ENCODE data around the gene NCKAP5. TPM values are rescaled to one million over a fixed set of nuclear protein-coding genes. Genes with fewer than 3 reads are reported as not detected.

The NCKAP5 gene
- total RNA-seq, 1 donor from 2014 or later, result 0.46 TPM

DNA sequence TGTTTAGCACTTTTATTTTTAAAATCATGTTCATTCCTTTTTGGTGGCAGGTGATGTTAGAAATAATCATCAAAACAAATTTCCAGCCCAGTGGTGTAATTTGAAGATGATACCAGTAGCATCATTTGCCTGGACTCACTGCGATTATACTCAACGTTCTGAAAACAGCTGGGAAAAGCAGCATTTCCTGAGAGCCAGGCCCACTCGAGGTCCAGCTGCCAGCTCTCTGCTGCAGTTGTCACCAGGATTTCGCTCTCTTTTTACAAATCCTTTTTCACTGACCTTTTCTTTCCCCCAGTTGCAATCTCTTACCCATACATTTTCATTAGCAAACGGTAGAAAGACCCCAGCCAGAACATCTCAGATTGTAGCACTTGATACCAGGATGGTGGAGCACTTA lies 787.6 kb downstream of the NCKAP5 start:
- peaks cover under 1% of the 10 kb centered on the region for H3K9me3 Mint-ChIP-seq (ENCODE audit: unreplicated experiment)
- TF ChIP-seq, protein P1, sequence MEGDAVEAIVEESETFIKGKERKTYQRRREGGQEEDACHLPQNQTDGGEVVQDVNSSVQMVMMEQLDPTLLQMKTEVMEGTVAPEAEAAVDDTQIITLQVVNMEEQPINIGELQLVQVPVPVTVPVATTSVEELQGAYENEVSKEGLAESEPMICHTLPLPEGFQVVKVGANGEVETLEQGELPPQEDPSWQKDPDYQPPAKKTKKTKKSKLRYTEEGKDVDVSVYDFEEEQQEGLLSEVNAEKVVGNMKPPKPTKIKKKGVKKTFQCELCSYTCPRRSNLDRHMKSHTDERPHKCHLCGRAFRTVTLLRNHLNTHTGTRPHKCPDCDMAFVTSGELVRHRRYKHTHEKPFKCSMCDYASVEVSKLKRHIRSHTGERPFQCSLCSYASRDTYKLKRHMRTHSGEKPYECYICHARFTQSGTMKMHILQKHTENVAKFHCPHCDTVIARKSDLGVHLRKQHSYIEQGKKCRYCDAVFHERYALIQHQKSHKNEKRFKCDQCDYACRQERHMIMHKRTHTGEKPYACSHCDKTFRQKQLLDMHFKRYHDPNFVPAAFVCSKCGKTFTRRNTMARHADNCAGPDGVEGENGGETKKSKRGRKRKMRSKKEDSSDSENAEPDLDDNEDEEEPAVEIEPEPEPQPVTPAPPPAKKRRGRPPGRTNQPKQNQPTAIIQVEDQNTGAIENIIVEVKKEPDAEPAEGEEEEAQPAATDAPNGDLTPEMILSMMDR (IDR thresholded peaks at IDR 0.05), result no peak
- no peaks in the 10 kb centered on the region for H3K27me3 Mint-ChIP-seq (ENCODE audit: unreplicated experiment)
- no peak overlapping the region for H3K4me3 Mint-ChIP-seq (ENCODE audit: unreplicated experiment)
- no peak overlapping the region for H3K27ac Mint-ChIP-seq (ENCODE audit: unreplicated experiment)
- H3K36me3 Mint-ChIP-seq (ENCODE audit: unreplicated experiment), result no peaks in the 10 kb centered on the region
- H3K4me1 Mint-ChIP-seq (ENCODE audit: unreplicated experiment), result no peaks in the 10 kb centered on the region
- DNase-seq (ENCODE audit: extremely low spot score, unreplicated experiment), result no peak

DNA sequence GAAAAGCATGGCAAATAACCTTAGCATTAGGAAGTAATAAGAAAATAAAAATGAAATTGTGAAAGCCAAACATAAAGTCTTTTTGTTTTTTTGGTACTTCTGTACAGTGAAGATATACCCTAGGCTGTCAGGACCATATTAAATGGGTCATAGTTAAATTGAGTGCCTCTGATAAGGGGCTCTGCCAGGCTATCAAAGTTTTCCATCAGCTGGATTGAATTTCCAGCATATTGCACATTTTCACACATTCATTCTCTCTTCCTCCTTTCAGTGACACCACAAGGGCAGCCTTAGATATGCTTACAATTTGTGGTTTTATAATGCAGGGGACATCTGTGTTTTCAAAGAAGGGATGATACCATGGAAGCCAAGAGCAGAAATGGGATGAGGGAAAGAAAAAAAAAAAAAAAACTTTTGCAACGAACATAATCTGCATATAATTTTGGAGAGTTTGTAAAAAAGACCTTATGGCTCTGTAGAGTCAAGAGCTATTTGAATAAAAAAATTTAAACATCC lies 789.0 kb downstream of the NCKAP5 start:
- DNase-seq (ENCODE audit: extremely low spot score, unreplicated experiment), result no peak
- no peak overlapping the region for H3K4me3 Mint-ChIP-seq (ENCODE audit: unreplicated experiment)
- TF ChIP-seq, protein P1 (IDR thresholded peaks at IDR 0.05), result no peak
- H3K4me1 Mint-ChIP-seq (ENCODE audit: unreplicated experiment), result no peaks in the 10 kb centered on the region
- no peak overlapping the region for H3K27ac Mint-ChIP-seq (ENCODE audit: unreplicated experiment)
- H3K36me3 Mint-ChIP-seq (ENCODE audit: unreplicated experiment), result no peaks in the 10 kb centered on the region
- no peaks in the 10 kb centered on the region for H3K9me3 Mint-ChIP-seq (ENCODE audit: unreplicated experiment)
- H3K27me3 Mint-ChIP-seq (ENCODE audit: unreplicated experiment), result no peaks in the 10 kb centered on the region

DNA sequence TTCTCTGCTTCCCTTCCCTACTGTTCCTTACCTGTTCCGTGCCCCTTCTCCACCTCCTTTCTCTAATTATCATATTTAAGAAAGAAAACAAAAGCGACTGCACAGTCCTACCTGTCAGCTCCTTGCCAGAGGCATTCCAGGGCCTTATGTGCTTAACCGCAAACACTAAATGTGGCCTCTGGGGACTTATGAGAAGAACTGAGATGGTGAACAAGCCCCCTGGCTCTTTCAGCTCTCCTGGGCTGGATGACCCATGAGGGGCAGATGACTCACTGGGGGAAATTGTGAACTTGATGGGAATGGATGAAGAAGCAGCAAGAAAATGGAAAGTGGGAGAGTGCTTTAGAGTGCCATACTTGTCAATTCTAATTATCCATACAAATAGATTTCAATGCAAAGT lies 792.0 kb downstream of the NCKAP5 start:
- no peaks in the 10 kb centered on the region for H3K27me3 Mint-ChIP-seq (ENCODE audit: unreplicated experiment)
- H3K4me3 Mint-ChIP-seq (ENCODE audit: unreplicated experiment), result no peak overlapping the region
- H3K9me3 Mint-ChIP-seq (ENCODE audit: unreplicated experiment), result no peaks in the 10 kb centered on the region
- no peak overlapping the region for H3K27ac Mint-ChIP-seq (ENCODE audit: unreplicated experiment)
- no peak for DNase-seq (ENCODE audit: extremely low spot score, unreplicated experiment)
- no peaks in the 10 kb centered on the region for H3K36me3 Mint-ChIP-seq (ENCODE audit: unreplicated experiment)
- TF ChIP-seq, protein P1 (IDR thresholded peaks at IDR 0.05), result no peak
- H3K4me1 Mint-ChIP-seq (ENCODE audit: unreplicated experiment), result no peaks in the 10 kb centered on the region

DNA sequence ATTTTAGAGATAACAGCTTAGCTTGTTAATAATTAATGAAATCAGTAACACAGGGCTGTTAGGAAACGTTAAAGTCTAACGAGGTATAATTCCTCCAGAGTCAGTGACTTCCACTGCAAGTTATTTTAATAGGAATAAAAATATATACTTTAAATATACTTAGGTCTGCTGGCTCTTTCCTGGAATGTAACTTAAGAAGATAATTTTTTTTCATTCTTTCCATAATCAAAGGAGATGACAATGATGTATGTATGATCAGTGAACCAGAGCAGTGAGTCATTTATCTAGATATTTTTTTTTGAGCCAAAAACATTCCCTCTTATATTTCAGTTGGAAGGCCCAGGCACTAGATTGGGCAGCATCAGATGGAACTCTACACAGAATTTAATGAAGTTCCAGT lies 794.1 kb downstream of the NCKAP5 start:
- H3K36me3 Mint-ChIP-seq (ENCODE audit: unreplicated experiment), result no peaks in the 10 kb centered on the region
- no peak overlapping the region for H3K4me3 Mint-ChIP-seq (ENCODE audit: unreplicated experiment)
- no peaks in the 10 kb centered on the region for H3K27me3 Mint-ChIP-seq (ENCODE audit: unreplicated experiment)
- TF ChIP-seq, protein P1 (IDR thresholded peaks at IDR 0.05), result no peak
- no peaks in the 10 kb centered on the region for H3K4me1 Mint-ChIP-seq (ENCODE audit: unreplicated experiment)
- H3K9me3 Mint-ChIP-seq (ENCODE audit: unreplicated experiment), result peaks cover 13% of the 10 kb centered on the region
- no peak for DNase-seq (ENCODE audit: extremely low spot score, unreplicated experiment)
- no peak overlapping the region for H3K27ac Mint-ChIP-seq (ENCODE audit: unreplicated experiment)

DNA sequence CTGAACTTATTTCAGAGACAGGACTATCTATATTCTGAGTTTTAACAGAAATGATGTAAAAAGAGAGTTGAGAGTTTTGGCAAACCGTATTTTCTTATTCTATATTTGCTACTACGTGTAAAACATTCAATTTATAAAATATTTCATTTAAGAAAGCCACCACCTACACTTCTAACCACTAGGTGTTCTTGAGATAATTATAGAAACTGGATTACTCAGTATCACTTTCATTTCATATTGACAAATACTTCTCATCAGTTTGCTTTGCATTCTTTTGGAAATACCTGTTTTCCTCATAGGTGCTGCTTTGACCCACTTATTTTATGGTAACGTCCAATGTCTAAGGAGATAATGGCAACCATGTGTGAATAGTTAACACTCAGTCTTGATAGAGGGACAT lies 794.9 kb downstream of the NCKAP5 start:
- H3K36me3 Mint-ChIP-seq (ENCODE audit: unreplicated experiment), result no peaks in the 10 kb centered on the region
- H3K27ac Mint-ChIP-seq (ENCODE audit: unreplicated experiment), result no peak overlapping the region
- no peaks in the 10 kb centered on the region for H3K4me1 Mint-ChIP-seq (ENCODE audit: unreplicated experiment)
- H3K4me3 Mint-ChIP-seq (ENCODE audit: unreplicated experiment), result no peak overlapping the region
- peaks cover 15% of the 10 kb centered on the region for H3K9me3 Mint-ChIP-seq (ENCODE audit: unreplicated experiment)
- DNase-seq (ENCODE audit: extremely low spot score, unreplicated experiment), result no peak
- TF ChIP-seq, protein P1 (IDR thresholded peaks at IDR 0.05), result no peak
- no peaks in the 10 kb centered on the region for H3K27me3 Mint-ChIP-seq (ENCODE audit: unreplicated experiment)

Data from osteocyte (in vitro differentiated cells).